ENCODE data around the gene ADAMTSL2.

ADAMTSL2 gene

DNA sequence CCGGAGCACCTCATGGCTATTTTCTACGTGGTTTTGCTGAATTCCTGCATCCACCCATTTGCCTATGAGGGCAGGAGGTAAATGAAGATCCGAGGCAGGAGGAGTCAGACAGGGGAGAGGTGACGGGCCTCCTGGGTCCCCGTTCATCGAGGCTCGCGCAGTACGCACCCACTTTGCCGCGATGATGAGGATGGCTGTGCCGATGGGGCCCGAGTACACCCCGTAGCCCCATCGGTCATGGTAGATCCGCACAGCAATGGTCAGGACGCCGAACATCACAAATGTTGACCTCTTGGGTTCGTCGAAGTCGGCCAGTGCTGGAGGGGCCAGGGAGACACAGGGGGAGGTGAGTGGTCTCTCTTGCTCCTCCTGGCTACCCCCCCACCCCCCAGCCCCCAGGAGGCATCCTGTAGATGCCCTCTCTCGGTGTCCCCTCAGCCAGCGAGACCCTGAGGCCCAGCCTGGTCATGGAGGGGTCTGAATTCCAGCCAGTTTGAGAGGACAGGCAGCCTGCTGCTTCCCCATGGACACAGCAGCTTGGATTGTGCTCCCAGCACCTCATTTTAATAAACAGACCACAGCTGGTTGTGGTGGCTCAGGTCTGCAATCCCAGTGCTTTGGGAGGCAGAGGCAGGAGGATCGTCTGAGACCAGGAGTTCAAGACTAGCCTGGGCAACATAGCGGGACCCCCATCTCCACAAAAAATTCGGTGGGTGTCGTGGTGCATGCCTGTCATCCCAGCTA, 15.6 kb upstream of the ADAMTSL2 start:
- no peak for FAIRE-seq

DNA sequence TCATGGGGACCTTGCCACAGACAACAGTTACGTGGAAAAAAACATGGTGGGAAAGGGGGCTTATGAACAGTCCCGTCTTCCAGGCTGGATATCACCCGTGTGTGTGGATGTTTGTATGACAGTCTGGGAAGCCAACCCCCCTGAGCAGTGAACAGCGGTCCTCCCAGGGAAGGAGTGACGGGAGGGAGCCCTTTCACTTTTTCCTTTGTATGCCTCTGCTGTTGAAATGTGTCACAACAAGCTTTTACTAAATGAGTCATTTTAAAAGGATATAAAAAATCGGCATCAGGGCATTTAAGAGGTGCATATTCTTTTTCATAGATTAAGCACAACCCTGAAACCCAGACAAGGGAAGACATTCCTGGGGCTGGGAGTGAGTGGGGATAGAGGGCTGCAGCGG, 14.8 kb upstream of the ADAMTSL2 start:
- no peak for FAIRE-seq

DNA sequence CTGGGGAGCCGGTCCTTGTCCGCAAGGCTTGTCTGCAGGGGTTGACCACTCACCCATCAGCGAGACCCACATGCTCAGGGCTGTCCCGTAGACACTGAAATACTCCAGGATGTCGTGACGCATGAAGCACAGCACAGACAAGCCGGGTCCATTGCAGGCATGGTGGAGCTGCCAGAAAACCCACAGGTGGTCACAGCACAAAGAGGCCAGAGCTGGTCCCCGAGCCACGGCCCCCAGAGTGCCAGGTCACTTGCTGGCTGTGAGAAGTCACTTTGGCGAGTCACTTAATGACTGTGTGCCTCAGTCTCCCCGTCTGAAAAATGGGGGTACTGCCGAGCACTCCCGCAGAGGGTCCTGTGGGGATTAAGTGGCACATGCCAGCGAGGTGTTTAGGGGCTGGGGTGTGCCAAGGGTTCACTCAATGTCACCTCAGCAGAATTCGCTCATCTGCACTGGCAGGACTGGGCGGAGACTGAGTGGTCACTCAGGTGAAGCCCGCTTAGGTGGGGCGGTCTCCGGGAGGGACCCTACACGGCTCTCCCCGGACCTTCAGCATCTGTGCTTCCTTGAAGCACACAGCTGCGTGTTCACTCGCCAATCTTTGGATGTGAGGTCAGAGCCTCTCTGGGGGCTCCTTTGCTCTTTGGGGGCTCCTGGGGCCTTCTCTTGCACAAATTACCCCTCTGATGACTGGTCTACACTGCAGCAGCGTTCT, 14.2 kb upstream of the ADAMTSL2 start:
- FAIRE-seq, result no peak

DNA sequence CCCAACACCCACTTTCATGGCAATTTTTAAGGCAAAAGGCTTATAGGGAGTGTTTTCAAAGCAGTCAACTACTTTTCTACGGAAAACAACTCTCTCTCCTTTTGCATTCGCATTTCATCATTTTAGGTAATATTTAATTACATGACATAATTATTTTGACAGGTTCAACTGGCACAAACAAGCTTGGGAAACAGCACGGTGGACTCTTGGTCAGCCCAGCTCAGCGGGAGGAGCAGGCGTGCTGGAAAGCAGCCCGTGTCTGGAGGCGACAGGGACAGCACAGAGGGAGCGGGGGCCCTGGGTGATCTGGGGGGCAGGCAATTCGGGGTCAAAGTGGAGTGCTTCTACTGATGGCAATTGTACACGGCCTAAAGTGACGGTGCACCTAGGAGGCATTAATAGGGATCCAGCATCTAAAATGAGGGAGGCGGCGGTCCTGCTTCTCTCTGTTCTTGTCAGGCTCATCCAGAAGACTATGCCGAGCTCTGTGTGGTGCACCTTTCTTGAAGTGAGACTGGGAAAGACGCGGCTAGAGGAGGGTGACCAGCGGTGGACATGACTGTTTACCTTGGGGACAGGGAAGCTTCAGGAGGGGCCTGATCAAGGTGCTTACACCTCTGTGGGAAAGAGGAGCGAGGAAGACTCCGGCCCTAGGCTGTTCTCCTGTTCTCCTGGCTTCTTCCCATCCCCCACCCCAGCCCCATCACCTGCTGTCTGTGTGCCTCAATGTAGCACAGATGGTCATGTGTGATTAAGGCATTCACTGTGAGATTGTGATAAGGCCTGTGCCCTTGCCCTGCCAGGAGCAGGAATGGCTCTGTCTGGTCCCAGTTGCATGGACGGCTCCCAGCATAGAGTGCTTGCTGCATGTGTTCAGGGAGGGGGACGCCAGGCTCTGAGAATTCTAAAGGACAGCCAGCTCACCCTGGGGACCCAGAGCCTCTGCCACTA, 13.1 kb upstream of the ADAMTSL2 start:
- FAIRE-seq, result no peak

DNA sequence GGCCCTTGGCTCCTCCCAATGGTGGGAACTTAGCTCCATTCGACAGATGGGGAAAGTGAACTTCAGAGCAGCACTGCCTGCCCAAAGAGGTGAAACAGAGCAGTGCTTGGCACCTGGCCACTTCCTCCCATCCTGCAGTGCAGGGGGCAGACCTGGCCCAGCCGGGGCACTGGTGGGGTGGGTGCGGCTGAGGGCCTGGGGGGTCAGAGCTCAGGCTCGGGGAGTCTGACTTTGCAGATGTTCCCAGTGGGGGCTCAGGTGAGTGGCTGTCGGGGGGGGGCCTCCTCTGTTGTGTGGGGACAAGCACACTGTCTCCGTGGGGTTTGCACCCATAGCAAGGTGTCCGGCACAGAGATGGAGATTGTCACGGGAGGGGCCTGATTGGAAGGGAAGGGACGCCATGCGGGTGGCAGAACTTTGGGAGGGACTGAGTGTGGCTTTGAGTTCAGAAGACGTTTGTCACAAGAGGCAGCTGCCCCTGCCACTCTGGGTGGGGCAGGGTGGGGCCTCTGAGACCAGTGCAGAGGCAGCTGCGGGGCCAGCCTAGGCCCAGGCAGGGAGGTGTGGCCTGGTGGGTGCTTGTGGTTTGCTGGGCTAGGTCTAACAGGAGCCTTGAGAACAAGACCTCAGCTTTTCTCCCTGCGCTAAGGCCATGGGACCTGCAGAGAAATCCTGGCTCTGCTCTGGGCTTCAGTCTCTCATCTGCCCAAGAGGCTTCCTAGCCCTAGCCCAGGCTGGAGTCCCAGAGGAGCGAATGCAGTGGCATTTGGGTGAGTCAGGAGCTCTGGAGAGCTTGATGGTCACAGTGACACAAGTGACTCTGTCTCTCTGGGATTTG, 12.2 kb upstream of the ADAMTSL2 start:
- no peak for FAIRE-seq

DNA sequence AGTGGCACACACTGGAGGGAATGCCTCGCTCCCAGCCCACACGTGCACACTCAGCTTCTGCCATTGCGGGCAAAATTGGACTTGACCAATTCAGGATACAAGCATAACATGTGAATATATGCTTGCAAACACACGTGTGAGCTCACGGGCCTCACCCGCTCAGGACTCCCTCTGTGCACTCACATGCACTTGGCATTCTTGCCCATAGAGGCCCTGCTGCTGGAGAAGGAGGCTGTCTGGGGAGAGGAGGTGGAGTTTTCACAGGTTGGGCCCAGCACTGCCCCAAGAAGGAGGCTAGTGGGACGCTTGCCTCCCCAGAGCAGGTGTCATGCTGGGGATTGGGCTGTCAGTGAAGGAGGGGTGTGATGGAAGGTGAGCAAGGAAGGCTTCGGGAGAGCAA, 11.4 kb upstream of the ADAMTSL2 start:
- FAIRE-seq, result no peak

DNA sequence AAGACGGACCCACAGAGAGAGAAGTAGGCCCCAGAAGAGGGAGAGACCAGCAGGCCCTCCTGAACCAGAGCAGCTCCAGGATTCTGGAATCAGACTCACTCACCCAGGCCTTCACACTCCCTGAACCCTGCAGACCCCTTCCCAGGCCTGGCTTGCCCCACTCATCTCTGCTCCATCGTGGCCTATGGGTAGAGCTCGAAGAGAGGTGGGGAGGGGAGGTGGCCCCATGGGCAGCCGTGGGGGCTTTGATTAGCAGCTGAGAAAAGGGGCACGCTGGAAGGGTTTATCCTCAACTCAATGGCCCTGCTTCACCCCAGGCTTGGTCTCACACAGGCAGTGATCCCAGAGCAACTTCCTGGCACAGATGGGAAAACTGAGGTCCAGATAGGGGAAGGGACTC, 10.4 kb upstream of the ADAMTSL2 start:
- FAIRE-seq, result no peak

DNA sequence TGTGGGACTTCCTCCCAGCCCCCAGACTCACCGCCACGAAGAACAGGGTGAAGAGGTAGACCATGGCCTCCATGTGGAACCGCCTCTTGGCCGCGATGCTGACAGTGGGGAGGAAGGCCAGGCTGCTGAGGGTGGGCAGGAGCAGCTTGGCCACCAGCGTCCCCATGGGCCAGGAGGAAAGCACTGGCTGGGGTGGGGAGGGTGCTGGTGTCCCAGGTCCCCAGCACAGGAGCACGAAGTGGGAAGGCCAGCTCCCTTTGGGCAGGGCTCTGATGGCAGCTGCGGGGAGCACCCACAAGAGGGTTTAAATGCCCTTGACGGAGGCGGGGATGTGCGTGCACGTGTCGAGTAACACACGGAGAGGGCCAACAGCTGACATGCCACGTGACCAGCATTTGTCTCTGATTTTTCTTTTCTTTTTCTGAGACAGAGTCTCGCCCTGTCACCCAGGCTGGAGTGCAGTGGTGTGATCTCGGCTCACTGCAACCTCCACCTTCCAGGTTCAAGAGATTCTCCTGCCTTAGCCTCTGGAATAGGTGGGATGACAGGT, 9.8 kb upstream of the ADAMTSL2 start, which contains the start of gene MYMK:
TSS of gene MYMK (minus strand) at position 281 of the 550 bp plus-strand sequence. CDS start at position 166, 115 bp downstream.
- FAIRE-seq, result no peak

DNA sequence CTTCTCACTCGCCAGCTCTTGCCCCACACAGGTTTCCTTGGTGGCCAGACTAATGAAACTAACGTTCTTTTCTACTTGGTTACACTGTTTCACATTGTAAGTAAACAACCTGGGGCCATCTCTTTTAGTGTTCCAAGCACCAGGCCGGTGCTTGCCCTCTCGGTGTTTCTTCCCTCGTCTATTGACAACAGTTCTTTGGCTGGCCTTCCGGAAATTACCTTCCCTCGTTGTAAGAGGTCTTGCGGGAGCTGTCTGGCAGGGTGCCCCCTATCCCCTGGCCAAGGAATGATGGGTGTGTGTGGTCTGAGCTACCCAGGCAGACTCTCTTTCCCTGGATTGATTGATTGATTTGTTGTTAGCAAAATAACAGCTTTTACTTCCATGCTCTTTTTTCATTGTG, 8.8 kb upstream of the ADAMTSL2 start:
- no peak for FAIRE-seq

DNA sequence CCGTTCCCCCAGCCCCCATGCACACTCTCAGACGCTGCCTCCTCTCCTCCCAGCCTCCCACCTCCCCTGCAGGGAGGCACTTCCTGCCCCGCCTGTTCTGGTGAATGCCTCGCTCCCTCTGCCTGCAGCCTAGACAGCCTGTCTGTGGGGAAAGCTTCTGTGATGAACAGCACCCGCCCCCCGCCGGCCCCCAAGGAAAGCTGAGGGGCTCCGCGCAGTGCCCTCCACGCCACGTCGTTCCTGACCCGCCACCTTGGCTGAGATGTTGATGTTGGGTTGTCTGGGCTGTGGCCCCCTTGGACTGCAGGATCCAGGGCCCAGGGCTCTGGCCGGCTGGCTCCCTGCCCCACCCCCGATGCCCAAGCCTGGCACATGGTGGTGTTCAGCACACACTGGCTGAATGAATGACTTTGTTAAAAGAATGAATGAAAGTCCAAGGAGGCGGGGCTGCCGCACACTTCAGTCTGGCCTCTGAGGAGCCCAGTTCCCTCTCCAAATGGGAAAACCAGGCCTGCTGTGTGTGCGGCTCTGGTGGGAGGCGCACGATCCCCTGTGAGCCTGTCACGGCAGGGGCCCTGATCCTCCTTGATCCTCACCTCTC, 7.7 kb upstream of the ADAMTSL2 start:
- FAIRE-seq, result no peak

DNA sequence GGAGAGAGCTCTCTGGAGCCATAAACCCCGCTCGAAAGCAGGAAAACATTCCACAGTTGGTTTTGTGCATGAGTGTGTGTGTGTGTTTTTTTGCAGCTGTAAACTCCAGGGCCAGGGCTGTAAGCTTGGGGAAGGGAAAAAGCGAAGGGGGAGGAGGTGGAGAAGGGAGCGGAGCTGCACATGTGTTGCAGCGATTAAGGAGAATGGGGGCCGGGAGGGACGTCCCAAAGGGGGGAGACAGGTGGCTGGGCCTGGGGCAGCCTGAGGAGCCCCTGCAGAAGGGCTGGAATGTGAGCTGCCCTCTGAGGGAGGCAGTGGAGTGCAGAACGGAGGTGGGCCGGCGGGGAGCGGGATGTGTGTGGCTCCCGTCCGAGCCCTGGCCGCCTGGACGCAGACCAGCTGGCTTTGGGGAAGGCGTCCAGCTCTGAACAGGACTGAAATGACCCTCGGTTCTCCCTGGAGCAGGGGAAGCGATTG, 7.0 kb upstream of the ADAMTSL2 start:
- FAIRE-seq, result no peak

DNA sequence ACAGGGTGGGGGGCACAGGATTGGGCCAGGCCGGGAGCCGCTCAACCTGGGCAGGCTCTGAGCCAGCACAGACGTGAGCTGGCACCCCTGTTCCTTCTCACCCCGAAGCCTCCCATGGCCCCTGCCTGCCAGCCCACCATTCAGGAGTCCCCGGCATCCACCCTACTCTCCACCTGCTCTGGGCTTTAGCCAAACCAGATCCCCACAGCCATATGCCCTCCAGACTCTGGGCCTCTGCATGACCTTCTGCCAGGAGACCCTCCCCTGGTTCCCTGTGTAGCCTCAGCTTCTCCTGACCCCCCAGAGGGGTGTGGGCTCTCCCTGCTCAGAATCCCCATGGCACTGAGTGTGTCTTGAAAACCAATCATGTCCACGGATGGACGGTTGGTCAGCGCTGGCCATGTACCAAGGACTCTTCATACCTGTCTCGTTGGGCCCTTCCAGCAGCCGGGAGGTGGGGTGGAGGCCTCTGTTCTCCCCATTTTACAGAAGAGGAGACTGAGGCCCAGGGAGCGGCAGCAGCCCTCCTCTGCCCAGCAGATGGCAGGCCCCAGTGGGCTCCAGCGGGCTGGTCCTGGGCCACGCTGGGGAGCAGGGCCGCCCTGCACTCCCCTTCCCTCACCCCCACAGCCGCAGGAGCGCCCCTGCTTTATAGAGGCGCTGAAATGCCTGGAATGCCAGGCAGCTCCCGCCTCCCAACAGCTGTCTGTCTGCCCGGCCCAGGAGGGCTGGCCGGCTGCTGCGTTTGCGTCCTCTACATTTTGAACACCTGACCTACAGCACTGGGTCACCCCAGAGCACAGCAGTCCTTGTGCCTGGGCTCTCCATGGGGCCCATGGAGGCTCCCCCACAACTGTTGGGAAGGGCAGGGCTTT, 6.3 kb upstream of the ADAMTSL2 start:
- FAIRE-seq, result no peak

DNA sequence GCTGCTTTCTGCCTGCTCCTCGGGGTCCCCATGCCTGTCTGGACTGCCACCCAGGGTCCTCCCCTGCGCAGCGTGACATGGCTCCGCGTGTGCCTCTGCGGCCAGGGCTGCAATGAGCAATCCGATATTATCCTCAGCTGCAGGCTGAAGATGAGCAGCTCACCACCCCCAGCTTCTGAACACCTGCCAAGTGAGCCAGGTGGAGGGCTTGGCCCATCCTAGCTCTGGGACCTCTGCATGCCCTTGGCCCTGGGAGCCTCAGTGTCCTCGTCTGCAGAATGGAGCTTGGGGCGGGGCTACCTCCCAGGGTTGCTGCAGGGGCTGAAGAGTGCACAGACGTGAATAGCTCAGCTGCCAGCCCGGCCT, 5.6 kb upstream of the ADAMTSL2 start:
- no peak for FAIRE-seq

DNA sequence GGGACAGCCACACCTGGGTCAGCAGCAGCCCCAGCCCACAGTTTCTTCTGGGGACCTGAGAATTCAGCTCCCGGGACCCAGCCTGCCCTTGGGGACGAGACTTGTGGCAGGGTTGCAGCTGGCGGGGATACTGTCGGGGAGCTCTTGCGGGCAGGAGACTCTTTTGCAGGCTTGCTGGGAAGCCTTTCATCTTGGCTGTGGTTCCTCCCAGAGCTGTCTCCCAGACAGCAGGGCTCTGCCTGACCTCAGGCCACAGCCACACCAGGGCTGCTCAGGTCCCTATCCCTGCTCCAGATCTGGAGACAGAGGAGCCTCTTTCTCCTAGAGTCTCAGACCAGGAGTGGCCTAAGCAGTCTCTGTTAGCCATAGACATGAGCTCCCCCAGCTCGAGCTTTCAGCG, 5.0 kb upstream of the ADAMTSL2 start:
- no peak for FAIRE-seq

DNA sequence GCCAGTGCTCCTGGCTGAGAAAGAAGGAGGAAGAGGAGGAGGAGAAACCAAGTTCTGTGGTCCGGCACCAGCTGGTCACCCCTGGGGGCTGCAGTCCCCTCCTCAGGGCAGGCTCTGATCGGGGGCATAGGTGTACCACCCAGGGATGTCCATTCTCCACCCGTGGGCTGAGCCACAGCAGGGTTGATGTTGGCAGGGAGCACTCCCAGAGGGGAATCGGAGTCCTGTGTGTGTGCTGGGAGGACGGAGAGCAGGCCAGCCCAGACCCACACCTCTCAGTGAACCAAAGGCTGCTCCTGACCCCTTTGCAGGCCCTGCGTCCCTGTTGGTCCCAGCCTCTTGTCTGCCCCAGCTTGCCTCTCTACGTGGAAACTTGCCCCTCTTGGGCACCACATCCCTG, 4.6 kb upstream of the ADAMTSL2 start:
- FAIRE-seq, result no peak

DNA sequence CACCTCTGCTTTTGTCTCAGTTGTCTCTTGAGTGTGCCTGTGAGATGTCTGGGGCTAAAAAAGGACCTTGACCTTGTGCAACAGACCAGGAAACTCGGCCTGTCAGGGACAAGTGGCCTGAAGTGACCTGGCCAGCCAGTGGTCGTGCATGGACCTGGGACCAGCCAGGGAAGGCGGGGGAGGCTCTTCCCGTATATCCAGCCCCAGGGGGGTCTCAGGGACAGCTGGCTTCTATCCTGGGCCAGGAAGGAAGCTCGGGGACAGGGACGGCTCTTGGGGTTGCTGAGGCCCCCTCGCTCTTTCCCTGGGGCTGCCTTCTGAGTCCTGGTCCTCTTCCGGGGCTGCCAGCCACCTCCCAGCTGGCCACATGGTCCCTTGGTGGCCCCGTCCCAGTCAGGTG, 3.2 kb upstream of the ADAMTSL2 start:
- no peak for FAIRE-seq

DNA sequence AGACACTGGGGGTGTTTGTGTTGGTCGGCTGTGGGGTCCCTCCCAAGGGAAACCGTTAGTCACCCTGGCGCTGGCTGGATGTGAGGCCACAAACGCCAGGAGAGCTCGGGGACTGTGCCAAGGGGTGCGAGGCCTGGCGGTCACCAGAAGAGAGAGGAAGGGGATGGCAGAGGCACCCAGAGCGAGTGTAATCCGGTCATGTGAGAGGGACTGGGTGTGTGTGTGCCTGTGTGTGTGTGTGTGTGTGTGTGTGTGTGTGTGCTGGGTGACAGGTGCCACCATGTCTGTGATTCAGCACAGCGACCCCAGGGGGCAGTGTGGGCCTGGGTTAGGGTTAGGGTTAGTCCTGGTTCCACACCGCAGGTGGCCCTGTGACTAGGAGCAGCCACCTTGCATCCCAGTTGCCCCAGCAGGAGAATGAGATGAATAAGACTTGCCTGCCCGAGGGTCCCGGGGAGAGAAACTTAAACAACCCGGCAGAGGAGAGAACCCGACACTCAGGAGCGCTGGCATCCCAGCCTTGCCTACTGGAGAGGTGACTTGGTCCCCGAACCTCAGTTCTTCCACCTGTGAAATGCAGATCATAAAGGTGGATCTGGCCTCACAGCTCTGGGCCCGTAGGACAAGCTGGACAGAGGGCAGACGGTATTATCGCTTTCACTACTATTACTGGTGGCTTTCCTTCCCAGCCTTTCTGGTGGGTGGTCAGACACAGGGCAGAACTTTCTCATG, 1.4 kb upstream of the ADAMTSL2 start:
- no peak for FAIRE-seq

DNA sequence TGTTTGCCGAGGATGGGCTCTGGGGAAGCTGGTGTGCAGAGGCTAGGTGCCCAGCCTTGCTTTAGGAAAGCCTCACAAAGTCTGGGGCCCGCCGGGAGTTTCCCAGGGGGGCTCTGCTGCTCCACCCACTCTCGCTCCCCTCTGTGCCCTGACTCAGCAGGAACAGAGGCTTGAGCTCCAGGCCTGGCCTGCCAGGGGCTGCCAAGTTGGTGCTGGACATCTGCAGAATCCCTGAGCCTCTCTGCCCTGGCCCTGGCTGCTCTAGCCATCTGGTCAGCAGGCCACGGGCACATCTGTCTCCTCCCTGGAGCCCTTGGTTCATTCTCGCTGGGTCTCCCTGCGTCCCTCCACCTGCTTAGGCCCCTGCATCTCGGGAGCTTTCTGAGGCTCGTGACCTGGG, 647 bp upstream of the ADAMTSL2 start:
- no peak for FAIRE-seq

DNA sequence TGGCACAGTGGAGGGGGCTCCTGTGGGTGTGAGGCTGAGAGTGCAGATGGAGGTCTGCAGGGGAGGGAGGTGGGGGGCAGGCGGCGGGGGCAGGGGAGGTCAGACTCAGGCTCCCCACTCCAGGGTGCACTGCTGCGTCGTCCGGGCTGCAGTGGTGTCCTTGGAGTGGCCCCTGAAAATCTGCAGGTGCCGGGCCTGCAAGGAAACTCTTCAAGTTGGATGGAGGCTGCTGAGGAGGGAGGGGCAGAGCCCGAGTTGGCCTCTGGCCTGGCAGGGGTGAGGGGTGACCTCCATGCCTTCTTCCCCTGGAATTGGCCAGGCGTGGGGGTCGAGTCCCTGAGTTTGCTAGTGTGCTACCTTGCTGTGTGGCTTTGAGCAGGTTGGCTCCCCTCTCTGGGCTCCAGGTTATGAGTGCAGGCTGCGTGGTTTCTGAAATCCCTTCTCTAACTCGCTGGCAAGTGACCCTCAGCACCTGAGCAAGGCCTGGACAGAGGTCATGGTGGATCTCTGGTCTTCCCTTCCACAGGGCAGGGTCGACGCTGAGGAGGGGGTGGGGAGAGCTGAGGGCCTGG, 888 bp downstream of the ADAMTSL2 start:
- FAIRE-seq, result no peak

All from colon (tissue), 2 donors.